Suprapubic skin (tissue), 3 donors: ENCODE data around the gene WNK4.

ENCODE experiments used
- POLR2A ChIP-seq, 2 donors: fragments of 450-650 bp; IDR thresholded peaks; one replicate each; pipeline ENCODE4 v1.6.1; 2017; ENCODE audit warnings: antibody characterized with exemption in 2 of 2, mild to moderate bottlenecking in 2 of 2, moderate library complexity in 2 of 2
- TF ChIP-seq, protein P1 (sequence below), 2 donors: fragments of 200-600 bp in 1 of 2; fragments of 450-650 bp in 1 of 2; sonication (generic) in 1 of 2; IDR thresholded peaks; one replicate each; pipeline ENCODE4 v1.5.1; 2016 to 2019; ENCODE audit warnings: antibody characterized with exemption in 2 of 2, mild to moderate bottlenecking in 1 of 2, moderate library complexity in 1 of 2

DNA sequence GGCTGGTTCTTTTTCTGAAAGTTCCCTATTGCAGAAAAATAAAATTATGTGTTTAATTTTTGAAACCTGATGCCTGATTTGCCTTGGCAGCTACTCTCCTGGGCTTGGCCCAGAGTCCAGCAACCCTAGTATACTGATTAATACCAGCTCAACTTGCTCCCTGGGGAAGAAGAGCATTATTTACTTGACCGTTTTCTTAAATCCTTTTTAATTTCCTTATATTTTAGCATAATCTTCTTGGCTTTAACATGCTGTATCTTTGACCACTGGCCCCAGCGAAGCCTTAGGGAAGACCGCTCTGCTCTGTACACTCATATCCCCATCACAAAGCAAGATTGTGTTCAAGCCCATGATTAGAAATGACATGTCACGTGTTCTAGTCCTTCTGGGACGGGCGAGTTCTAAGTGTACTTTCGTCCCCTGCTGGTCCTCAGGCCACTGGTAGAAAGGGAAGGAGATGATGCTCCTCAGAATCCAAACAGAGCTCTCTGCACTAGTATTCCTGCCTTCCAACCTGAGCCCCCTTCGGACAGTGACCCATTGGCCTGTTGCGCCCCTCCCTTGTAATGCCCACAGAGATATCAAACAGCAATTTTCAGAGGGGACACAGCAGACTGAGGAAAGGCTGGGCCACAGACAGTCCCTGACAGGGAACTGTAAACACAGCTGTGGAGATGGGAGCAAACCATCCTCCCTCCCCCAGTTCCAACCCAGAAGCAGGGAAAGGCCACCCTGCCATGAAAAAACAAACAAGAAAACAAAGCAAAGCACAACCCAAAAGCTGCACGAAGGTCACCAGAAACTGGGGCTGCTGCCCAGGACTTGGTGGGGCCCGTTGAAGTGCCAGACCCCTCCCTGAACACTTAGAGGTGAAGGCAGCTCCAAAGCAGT is 31.3 kb upstream of the WNK4 start:
- TF ChIP-seq POLR2A (IDR thresholded peaks at IDR 0.05), result no peak
- TF ChIP-seq, protein P1, sequence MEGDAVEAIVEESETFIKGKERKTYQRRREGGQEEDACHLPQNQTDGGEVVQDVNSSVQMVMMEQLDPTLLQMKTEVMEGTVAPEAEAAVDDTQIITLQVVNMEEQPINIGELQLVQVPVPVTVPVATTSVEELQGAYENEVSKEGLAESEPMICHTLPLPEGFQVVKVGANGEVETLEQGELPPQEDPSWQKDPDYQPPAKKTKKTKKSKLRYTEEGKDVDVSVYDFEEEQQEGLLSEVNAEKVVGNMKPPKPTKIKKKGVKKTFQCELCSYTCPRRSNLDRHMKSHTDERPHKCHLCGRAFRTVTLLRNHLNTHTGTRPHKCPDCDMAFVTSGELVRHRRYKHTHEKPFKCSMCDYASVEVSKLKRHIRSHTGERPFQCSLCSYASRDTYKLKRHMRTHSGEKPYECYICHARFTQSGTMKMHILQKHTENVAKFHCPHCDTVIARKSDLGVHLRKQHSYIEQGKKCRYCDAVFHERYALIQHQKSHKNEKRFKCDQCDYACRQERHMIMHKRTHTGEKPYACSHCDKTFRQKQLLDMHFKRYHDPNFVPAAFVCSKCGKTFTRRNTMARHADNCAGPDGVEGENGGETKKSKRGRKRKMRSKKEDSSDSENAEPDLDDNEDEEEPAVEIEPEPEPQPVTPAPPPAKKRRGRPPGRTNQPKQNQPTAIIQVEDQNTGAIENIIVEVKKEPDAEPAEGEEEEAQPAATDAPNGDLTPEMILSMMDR (IDR thresholded peaks at IDR 0.05), result no peak
